HepG2 (cell line): Measurements from ENCODE around the gene GEMIN8. TPM values are rescaled to one million over a fixed set of nuclear protein-coding genes. Genes with fewer than 3 reads are reported as not detected.

ENCODE experiments used
- BCL6 ChIP-seq: IDR thresholded peaks from 2 replicates; pipeline ENCODE4 v1.6.1; 2016; ENCODE audit warnings: missing genetic modification reagents, missing compliant biosample characterization
- CENPBD1 ChIP-seq: sonication (generic); formaldehyde crosslinking; IDR thresholded peaks from 2 replicates; pipeline ENCODE4 v1.8.0; 2022; ENCODE audit warnings: missing genetic modification reagents, low read depth, mild to moderate bottlenecking, borderline replicate concordance
- CHD2 ChIP-seq: IDR thresholded peaks from 2 replicates; pipeline ENCODE4 v1.6.1; 2011; ENCODE audit warnings: low read depth, low read length, improper control_type of control experiment
- HDAC1 ChIP-seq: sonication (generic); formaldehyde crosslinking; IDR thresholded peaks from 2 replicates; pipeline ENCODE4 v1.5.1; 2020; ENCODE audit warnings: mild to moderate bottlenecking, missing genetic modification reagents
- HINFP ChIP-seq: sonication (generic); formaldehyde crosslinking; IDR thresholded peaks from 2 replicates; pipeline ENCODE4 v1.4.0; 2020; ENCODE audit warnings: low read depth, mild to moderate bottlenecking, missing genetic modification reagents
- MEF2D ChIP-seq: sonication (generic); formaldehyde crosslinking; IDR thresholded peaks from 2 replicates; pipeline ENCODE4 v1.5.1; 2020; ENCODE audit warnings: mild to moderate bottlenecking, missing genetic modification reagents
- MIXL1 ChIP-seq: IDR thresholded peaks from 2 replicates; pipeline ENCODE4 v1.6.1; 2016
- NR2F1 ChIP-seq, 2 experiments: fragments of 450-650 bp in 1 of 2; formaldehyde crosslinking in 1 of 2; IDR thresholded peaks; 2 replicates each; pipeline versions ENCODE4 v1.5.0 to v1.6.1; 2016 to 2020; ENCODE audit warnings: mild to moderate bottlenecking in 1 of 2, missing compliant biosample characterization in 1 of 2, missing genetic modification reagents in 1 of 2, moderate library complexity in 1 of 2
- PBX2 ChIP-seq: IDR thresholded peaks from 2 replicates; pipeline ENCODE4 v1.6.1; 2016; ENCODE audit warnings: control low read depth
- RFXANK ChIP-seq: IDR thresholded peaks from 2 replicates; pipeline ENCODE4 v1.6.1; 2016
- SOX13 ChIP-seq, 3 experiments: fragments of 450-650 bp in 1 of 3; sonication (generic) in 1 of 3; formaldehyde crosslinking in 1 of 3; IDR thresholded peaks in 2 of 3; conservative IDR thresholded peaks in 1 of 3; 2 replicates each; pipeline versions ENCODE4 v1.5.0 to v1.6.1; 2016 to 2020; ENCODE audit warnings: antibody characterized with exemption in 1 of 3, mild to moderate bottlenecking in 1 of 3, missing compliant biosample characterization in 1 of 3, missing genetic modification reagents in 1 of 3, moderate library complexity in 1 of 3
- THAP11 ChIP-seq: IDR thresholded peaks from 2 replicates; pipeline ENCODE4 v1.6.1; 2016; ENCODE audit warnings: missing biosample characterization, missing genetic modification reagents
- ZNF275 ChIP-seq: sonication (generic); formaldehyde crosslinking; IDR thresholded peaks from 2 replicates; pipeline ENCODE4 v1.8.0; 2022; ENCODE audit warnings: missing genetic modification reagents, mild to moderate bottlenecking, inconsistent platforms, borderline replicate concordance
- ZNF33A ChIP-seq: sonication (generic); formaldehyde crosslinking; IDR thresholded peaks from 2 replicates; pipeline ENCODE4 v1.5.1; 2020; ENCODE audit warnings: missing genetic modification reagents, mild to moderate bottlenecking, moderate library complexity, borderline replicate concordance
- polyA plus RNA-seq, 8 experiments: library from polyadenylated mRNA; depleted of rRNA in 3 of 8; stranded (reverse) in 7 of 8; unstranded in 1 of 8; fragments of >200 nt; fragmentation: Illumina TruSeq in 4 of 8; extraction: Trizol in 4 of 8; gene quantifications; 2 replicates each; pipeline versions ENCODE4 v1.2.1 to v1.2.3, GENCODE V29; 2011 to 2016; ENCODE audit warnings: low read depth in 4 of 8, missing spikeins in 1 of 8, mixed read lengths in 1 of 8; ENCODE audit not compliant: insufficient read depth in 1 of 8
- total RNA-seq, 5 experiments: library from RNA; depleted of rRNA; stranded (reverse); fragments of >200 nt; fragmentation: Illumina TruSeq; extraction: Trizol; gene quantifications; 2 replicates each; pipeline ENCODE4 v1.2.3, GENCODE V29; 2016; ENCODE audit warnings: low read depth in 1 of 5

Gene GEMIN8
- total and polyA plus RNA-seq, 2 of the 13 experiments (the other 11 are each of a cell fraction or from before 2014, with no cell fraction given): 9.7 to 23.7 TPM

- no peak for TF ChIP-seq ZNF275 (CRISPR knock-in tag)
- TF ChIP-seq MEF2D (CRISPR knock-in tag): no peak
- TF ChIP-seq MIXL1: no peak
- TF ChIP-seq BCL6: peak; percentile 38; the same call in 1 of the 2 replicates
- peak; percentile 67; the same call in 1 of the 2 replicates for TF ChIP-seq HINFP
- no peak for TF ChIP-seq CENPBD1 (CRISPR knock-in tag)
- TF ChIP-seq THAP11 (CRISPR knock-in tag): peak; percentile 86
- no peak for TF ChIP-seq PBX2 (CRISPR knock-in tag)
- no peak for TF ChIP-seq SOX13 (IDR thresholded peaks at IDR 0.05)
- peak in 1 of 2 experiments; percentile 29; a peak in 1 of 4 replicates for TF ChIP-seq SOX13 (CRISPR knock-in tag; conservative IDR thresholded peaks at IDR 0.05 in 1 of 2, IDR thresholded peaks at IDR 0.05 in 1 of 2)
- no peak for TF ChIP-seq NR2F1 (CRISPR knock-in tag; IDR thresholded peaks at IDR 0.05)
- TF ChIP-seq HDAC1 (CRISPR knock-in tag): peak; percentile 93
- peak; percentile 32; the same call in 1 of the 2 replicates for TF ChIP-seq CHD2
- TF ChIP-seq ZNF33A (CRISPR knock-in tag): no peak
- no peak for TF ChIP-seq RFXANK (CRISPR knock-in tag)
Measured at GRCh38 chrX:14029425-14030173, at the start of gene GEMIN8 (continued).
